HEK293 (cell line): ENCODE results near the gene AKAP8L.

Experiments used
- HOXA7 ChIP-seq: sonication (generic); formaldehyde crosslinking; IDR thresholded peaks from 2 replicates; pipeline ENCODE4 v1.8.1; 2022; ENCODE audit warnings: missing genetic modification reagents, borderline replicate concordance
- INSM2 ChIP-seq: fragments of 450-650 bp; formaldehyde crosslinking; IDR thresholded peaks from 2 replicates; pipeline ENCODE4 v1.5.1; 2016; ENCODE audit warnings: missing biosample characterization, missing genetic modification characterization
- KLF10 ChIP-seq: fragments of 450-650 bp; IDR thresholded peaks from 2 replicates; pipeline ENCODE4 v1.5.1; 2018; ENCODE audit warnings: missing biosample characterization, mild to moderate bottlenecking, missing genetic modification characterization
- KLF7 ChIP-seq: fragments of 450-650 bp; formaldehyde crosslinking; IDR thresholded peaks from 2 replicates; pipeline ENCODE4 v1.5.1; 2016; ENCODE audit warnings: missing biosample characterization, missing genetic modification characterization, borderline replicate concordance
- MYNN ChIP-seq: fragments of 450-650 bp; formaldehyde crosslinking; IDR thresholded peaks from 2 replicates; pipeline ENCODE4 v1.5.1; 2016; ENCODE audit warnings: missing biosample characterization, missing genetic modification characterization, borderline replicate concordance
- PRDM1 ChIP-seq: fragments of 450-650 bp; formaldehyde crosslinking; IDR thresholded peaks from 2 replicates; pipeline ENCODE4; 2016; ENCODE audit warnings: missing biosample characterization, missing genetic modification characterization
- SCRT2 ChIP-seq: fragments of 450-650 bp; formaldehyde crosslinking; IDR thresholded peaks from 2 replicates; pipeline ENCODE4 v1.5.1; 2016; ENCODE audit warnings: missing biosample characterization, missing genetic modification characterization
- ZBTB17 ChIP-seq: fragments of 450-650 bp; formaldehyde crosslinking; IDR thresholded peaks from 2 replicates; pipeline ENCODE4 v1.5.1; 2016; ENCODE audit warnings: missing biosample characterization, missing genetic modification characterization
- ZBTB44 ChIP-seq: fragments of 450-650 bp; IDR thresholded peaks from 2 replicates; pipeline ENCODE4 v1.5.1; 2018; ENCODE audit warnings: missing biosample characterization, mild to moderate bottlenecking, missing genetic modification characterization
- ZBTB49 ChIP-seq: fragments of 450-650 bp; formaldehyde crosslinking; IDR thresholded peaks from 2 replicates; pipeline ENCODE4 v1.5.1; 2016; ENCODE audit warnings: missing biosample characterization, missing genetic modification characterization, low read depth
- ZNF132 ChIP-seq: fragments of 450-650 bp; formaldehyde crosslinking; IDR thresholded peaks from 2 replicates; pipeline ENCODE4 v1.5.1; 2017; ENCODE audit warnings: missing biosample characterization, missing genetic modification characterization, borderline replicate concordance
- ZNF19 ChIP-seq: fragments of 450-650 bp; formaldehyde crosslinking; IDR thresholded peaks from 2 replicates; pipeline ENCODE4; 2016; ENCODE audit warnings: missing biosample characterization, missing genetic modification characterization, low read depth
- ZNF221 ChIP-seq: fragments of 450-650 bp; formaldehyde crosslinking; IDR thresholded peaks from 2 replicates; pipeline ENCODE4 v1.5.1; 2017; ENCODE audit warnings: missing biosample characterization, missing genetic modification characterization, borderline replicate concordance
- ZNF223 ChIP-seq: fragments of 450-650 bp; formaldehyde crosslinking; IDR thresholded peaks from 2 replicates; pipeline ENCODE4 v1.5.1; 2016; ENCODE audit warnings: missing biosample characterization, missing genetic modification characterization
- ZNF280D ChIP-seq: fragments of 450-650 bp; formaldehyde crosslinking; IDR thresholded peaks from 2 replicates; pipeline ENCODE4 v1.5.1; 2016; ENCODE audit warnings: missing biosample characterization, missing genetic modification characterization
- ZNF324 ChIP-seq: fragments of 450-650 bp; formaldehyde crosslinking; IDR thresholded peaks from 2 replicates; pipeline ENCODE4 v1.5.1; 2016; ENCODE audit warnings: missing biosample characterization, missing genetic modification characterization
- ZNF404 ChIP-seq: fragments of 450-650 bp; formaldehyde crosslinking; IDR thresholded peaks from 2 replicates; pipeline ENCODE4 v1.5.1; 2017; ENCODE audit warnings: missing biosample characterization, missing genetic modification characterization
- ZNF426 ChIP-seq: fragments of 450-650 bp; formaldehyde crosslinking; IDR thresholded peaks from 2 replicates; pipeline ENCODE4 v1.5.1; 2017; ENCODE audit warnings: missing biosample characterization, missing genetic modification characterization, mild to moderate bottlenecking, inconsistent platforms, moderate library complexity
- ZNF449 ChIP-seq: fragments of 450-650 bp; formaldehyde crosslinking; IDR thresholded peaks from 2 replicates; pipeline ENCODE4 v1.5.1; 2017; ENCODE audit warnings: missing biosample characterization, mild to moderate bottlenecking, missing genetic modification characterization, moderate library complexity
- ZNF510 ChIP-seq: fragments of 450-650 bp; formaldehyde crosslinking; IDR thresholded peaks from 2 replicates; pipeline ENCODE4 v1.5.1; 2018; ENCODE audit warnings: mild to moderate bottlenecking, missing genetic modification characterization, missing biosample characterization; ENCODE audit not compliant: insufficient replicate concordance
- ZNF626 ChIP-seq: fragments of 450-650 bp; sonication (Bioruptor Pico); formaldehyde crosslinking; IDR thresholded peaks from 2 replicates; pipeline ENCODE4 v1.5.1; 2018; ENCODE audit warnings: missing biosample characterization, missing genetic modification characterization, inconsistent platforms
- ZNF645 ChIP-seq: fragments of 450-650 bp; formaldehyde crosslinking; IDR thresholded peaks from 2 replicates; pipeline ENCODE4; 2016; ENCODE audit warnings: missing biosample characterization, missing genetic modification characterization
- ZNF658 ChIP-seq: fragments of 450-650 bp; formaldehyde crosslinking; IDR thresholded peaks from 2 replicates; pipeline ENCODE4; 2016; ENCODE audit warnings: missing biosample characterization, missing genetic modification characterization
- ZNF664 ChIP-seq: fragments of 450-650 bp; formaldehyde crosslinking; IDR thresholded peaks from 2 replicates; pipeline ENCODE4 v1.5.1; 2016; ENCODE audit warnings: missing biosample characterization, missing genetic modification characterization
- ZNF747 ChIP-seq: fragments of 450-650 bp; formaldehyde crosslinking; IDR thresholded peaks from 2 replicates; pipeline ENCODE4 v1.5.1; 2016; ENCODE audit warnings: missing biosample characterization, missing genetic modification characterization
- ZNF837 ChIP-seq: fragments of 450-650 bp; formaldehyde crosslinking; IDR thresholded peaks from 2 replicates; pipeline ENCODE4 v1.5.1; 2016; ENCODE audit warnings: missing biosample characterization, missing genetic modification characterization
- ZSCAN5A ChIP-seq: fragments of 450-650 bp; formaldehyde crosslinking; IDR thresholded peaks from 2 replicates; pipeline ENCODE4 v1.5.1; 2016; ENCODE audit warnings: missing biosample characterization, missing genetic modification characterization

The AKAP8L gene

GRCh38 chr19:15379999-15380647, 38.7 kb downstream of the AKAP8L start (continued):
- TF ChIP-seq ZNF658 (tag by site-specific recombination), result no peak
- no peak for TF ChIP-seq ZNF664 (tag by site-specific recombination)
- no peak for TF ChIP-seq ZNF837 (tag by site-specific recombination)
- TF ChIP-seq ZNF223 (tag by site-specific recombination), result no peak
- TF ChIP-seq ZNF645 (tag by site-specific recombination), result no peak
- no peak for TF ChIP-seq ZNF132 (tag by site-specific recombination)
- TF ChIP-seq PRDM1, result 0 out of 2 replicates have a peak, but pooled peaks have one; percentile 10
- no peak for TF ChIP-seq ZNF747 (tag by site-specific recombination)
- TF ChIP-seq ZNF324 (tag by site-specific recombination), result no peak
- TF ChIP-seq ZNF510, result no peak
- TF ChIP-seq ZNF426 (tag by site-specific recombination), result no peak
- peak; percentile 70 for TF ChIP-seq ZBTB44 (tag by site-specific recombination)
- TF ChIP-seq HOXA7 (CRISPR knock-in tag), result no peak
- no peak for TF ChIP-seq ZBTB49 (tag by site-specific recombination)
- peak; percentile 54; the same call in 1 of the 2 replicates for TF ChIP-seq KLF10 (tag by site-specific recombination)
- TF ChIP-seq ZNF19, result no peak
- TF ChIP-seq INSM2 (tag by site-specific recombination), result no peak
- TF ChIP-seq SCRT2, result no peak
- TF ChIP-seq ZNF221 (tag by site-specific recombination), result no peak
- TF ChIP-seq KLF7 (tag by site-specific recombination), result no peak
- TF ChIP-seq ZSCAN5A (tag by site-specific recombination), result 0 out of 2 replicates have a peak, but pooled peaks have one; percentile 11
- no peak for TF ChIP-seq ZNF280D (tag by site-specific recombination)
- no peak for TF ChIP-seq ZNF626 (tag by site-specific recombination)
- TF ChIP-seq ZNF449 (tag by site-specific recombination), result no peak
- no peak for TF ChIP-seq ZNF404 (tag by site-specific recombination)
- peak; percentile 34; the same call in 1 of the 2 replicates for TF ChIP-seq ZBTB17 (tag by site-specific recombination)
- TF ChIP-seq MYNN, result no peak
